ENCODE measurements around the gene TUSC2. TPM values are rescaled to one million over a fixed set of nuclear protein-coding genes. Genes with fewer than 3 reads are reported as not detected.

Gene TUSC2
- total RNA-seq, 1 experiment from 2014 or later: 34.0 TPM

DNA sequence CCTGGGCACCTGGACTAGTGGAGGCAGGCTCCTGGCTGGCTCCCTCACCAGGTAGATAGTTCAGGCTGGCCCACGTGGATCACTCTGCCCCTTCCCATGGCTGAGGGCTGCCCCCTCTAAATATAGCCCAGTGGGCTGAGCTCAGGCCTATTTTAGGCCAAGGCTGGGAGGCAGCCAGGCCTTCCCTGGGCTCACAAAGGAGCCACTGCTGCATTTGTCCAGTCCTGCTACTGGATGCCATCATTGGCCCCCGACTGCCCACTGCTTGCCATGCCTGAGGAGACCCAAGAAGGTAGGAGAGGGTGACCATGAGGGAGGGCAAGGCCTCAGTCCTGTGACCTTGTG, 49.2 kb downstream of the TUSC2 start, which contains the start of gene LSMEM2:
TSS of gene LSMEM2 (plus strand) at position 208 of the 345 bp plus-strand sequence. CDS start at position 235, 27 bp downstream.
- no peaks in the 10 kb centered on the region for H3K9me2 ChIP-seq (ENCODE audit: insufficient read depth)
- intact Hi-C loops (cut with micrococcal nuclease): no loop called here
- CTCF ChIA-PET: interaction anchor here (0.9 to 1.3 kb wide), 2 partner anchors 45 to 52 kb away, joined by 3 read pairs; no protein-coding TSS in a partner anchor

More for the DNA sequence above, 49.2 kb downstream of the TUSC2 start, which contains the start of gene LSMEM2:
- Histone ChIP-seq H3K4me1 (ENCODE audit: control insufficient read depth in 1 of 2, insufficient read depth in 2 of 2, low read length in 2 of 2) (peaks cover 7 to 10% of the 10 kb centered on the region in 2 experiments; a peak in 3 of 4 replicates), H3K4me2 (ENCODE audit: low read length) (no peak within 1 kb of the TSS), H3K9ac (ENCODE audit: low read length) (no peak within 1 kb of the TSS), H3K36me3 (ENCODE audit: control insufficient read depth in 1 of 2, insufficient read depth in 2 of 2, low read length in 2 of 2) (no peaks in the 10 kb centered on the region), H3K4me3 (replicated peaks in 1 of 2; ENCODE audit: low read depth in 1 of 2, low read length in 2 of 2) (no peak within 1 kb of the TSS), H3K27ac (ENCODE audit: low read depth, low read length) (no peak within 1 kb of the TSS), H2AFZ (ENCODE audit: low read depth, low read length, poor library complexity, severe bottlenecking) (no peak within 1 kb of the TSS), H4K20me1 (ENCODE audit: insufficient read depth) (no peaks in the 10 kb centered on the region), H3K79me2 (ENCODE audit: insufficient read depth, low read length) (no peaks in the 10 kb centered on the region), H3K9me3 (ENCODE audit: control insufficient read depth in 1 of 2, insufficient read depth in 1 of 2, low read depth in 1 of 2, low read length in 2 of 2) (no peaks in the 10 kb centered on the region), H3K27me3 (ENCODE audit: insufficient read depth, low read length) (no peaks in the 10 kb centered on the region)
- ChIA-PET POLR2A (interaction anchor here (1.7 to 1.9 kb wide), 2 partner anchors 14 to 15 kb away, joined by 4 read pairs; no protein-coding TSS in a partner anchor), RAD21 (ENCODE audit: low non-redundant PET in 1 of 2, low total read pairs in 2 of 2, uncharacterized antibody in 2 of 2, unreplicated experiment in 2 of 2) (interaction anchor here in 1 of 2 experiments (1.2 kb wide), 1 partner anchor 32 kb away, joined by 3 read pairs; no protein-coding TSS in a partner anchor)
- DNase-seq (ENCODE audit: low read depth, low spot score) (no peak), ATAC-seq (no peak)
- no peak for TF ChIP-seq ZNF274 (IDR thresholded peaks at IDR 0.05; ENCODE audit: low read depth, low read length)
- TF ChIP-seq YY1 (IDR thresholded peaks at IDR 0.05; ENCODE audit: extremely low read depth, insufficient replicate concordance, low read depth, low read length): no peak
- no peak for TF ChIP-seq POLR2A (IDR thresholded peaks at IDR 0.05; ENCODE audit: borderline replicate concordance, extremely low read depth, insufficient read depth, insufficient read length)
- TF ChIP-seq RAD21 (IDR thresholded peaks at IDR 0.05; ENCODE audit: low read depth): no peak
- TF ChIP-seq TCF7L2 (IDR thresholded peaks at IDR 0.05; ENCODE audit: borderline replicate concordance, extremely low read depth, insufficient read depth, insufficient read length): no peak
- TF ChIP-seq, protein P1, sequence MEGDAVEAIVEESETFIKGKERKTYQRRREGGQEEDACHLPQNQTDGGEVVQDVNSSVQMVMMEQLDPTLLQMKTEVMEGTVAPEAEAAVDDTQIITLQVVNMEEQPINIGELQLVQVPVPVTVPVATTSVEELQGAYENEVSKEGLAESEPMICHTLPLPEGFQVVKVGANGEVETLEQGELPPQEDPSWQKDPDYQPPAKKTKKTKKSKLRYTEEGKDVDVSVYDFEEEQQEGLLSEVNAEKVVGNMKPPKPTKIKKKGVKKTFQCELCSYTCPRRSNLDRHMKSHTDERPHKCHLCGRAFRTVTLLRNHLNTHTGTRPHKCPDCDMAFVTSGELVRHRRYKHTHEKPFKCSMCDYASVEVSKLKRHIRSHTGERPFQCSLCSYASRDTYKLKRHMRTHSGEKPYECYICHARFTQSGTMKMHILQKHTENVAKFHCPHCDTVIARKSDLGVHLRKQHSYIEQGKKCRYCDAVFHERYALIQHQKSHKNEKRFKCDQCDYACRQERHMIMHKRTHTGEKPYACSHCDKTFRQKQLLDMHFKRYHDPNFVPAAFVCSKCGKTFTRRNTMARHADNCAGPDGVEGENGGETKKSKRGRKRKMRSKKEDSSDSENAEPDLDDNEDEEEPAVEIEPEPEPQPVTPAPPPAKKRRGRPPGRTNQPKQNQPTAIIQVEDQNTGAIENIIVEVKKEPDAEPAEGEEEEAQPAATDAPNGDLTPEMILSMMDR (IDR thresholded peaks at IDR 0.05 in 2 of 3, conservative IDR thresholded peaks at IDR 0.05 in 1 of 3; ENCODE audit: borderline replicate concordance in 1 of 3, insufficient read depth in 1 of 3, low read depth in 2 of 3, low read length in 2 of 3): no peak
- no peak for TF ChIP-seq JUND (IDR thresholded peaks at IDR 0.05)
- no peak for TF ChIP-seq EZH2phosphoT487 (IDR thresholded peaks at IDR 0.05; ENCODE audit: borderline replicate concordance)
- no peak for TF ChIP-seq CBX3 (IDR thresholded peaks at IDR 0.05; ENCODE audit: low read depth)
- no peak for TF ChIP-seq EGR1 (IDR thresholded peaks at IDR 0.05; ENCODE audit: low read depth)
- no TSS peak for BruUV-seq (replicated peaks)
